AG04450 (cell line): ENCODE results near the gene HPRT1. TPM values are rescaled to one million over a fixed set of nuclear protein-coding genes. Genes with fewer than 3 reads are reported as not detected.

Experiments used
- CTCF ChIA-PET: fragments of 300-600, 350-600 bp; formaldehyde crosslinking; extraction: SDS; loops from one replicate; lab custom pipeline; 2022; ENCODE audit warnings: antibody characterized with exemption, inconsistent platforms; lab: Charles Lee
- POLR2A ChIA-PET: fragments of 350-600 bp; formaldehyde crosslinking; extraction: SDS; loops from one replicate; lab custom pipeline; 2021; ENCODE audit warnings: antibody characterized with exemption, inconsistent platforms; lab: Yijun Ruan, JAX
- DNase-seq: peaks from one replicate; pipeline ENCODE4 v3.0.0-alpha.2; 2011; ENCODE audit warnings: low read depth, low spot score
- H3K27ac ChIP-seq: one replicate; pipeline ENCODE4 v1.5.1; 2012; ENCODE audit warnings: low read depth, low read length, control low read depth
- H3K27me3 ChIP-seq: one replicate; pipeline ENCODE4 v1.6.0; 2012; ENCODE audit warnings: low read length; ENCODE audit not compliant: control insufficient read depth, insufficient read depth
- H3K4me3 ChIP-seq: 2 replicates; pipeline ENCODE4 v1.5.1; 2011; ENCODE audit warnings: mild to moderate bottlenecking, low read depth, low read length, control low read depth
- H3K9me3 ChIP-seq: 2 replicates; pipeline ENCODE4 v1.5.1; 2012; ENCODE audit warnings: low read length; ENCODE audit not compliant: control insufficient read depth, insufficient read depth
- CTCF ChIP-seq: IDR thresholded peaks from 2 replicates; pipeline ENCODE4 v1.5.1; 2011; ENCODE audit warnings: low read depth, low read length, control low read depth, inconsistent platforms
- polyA plus RNA-seq: library from polyadenylated mRNA; depleted of rRNA; stranded (reverse); fragments of >200 nt; gene quantifications from 2 replicates; pipeline ENCODE4 v1.2.3, GENCODE V29; 2011

The HPRT1 gene
- polyA plus RNA-seq, 1 experiment: 32.8 TPM

- no peak for DNase-seq
- H3K27ac ChIP-seq: no peak overlapping the region
- H3K27me3 ChIP-seq: no peaks in the 10 kb centered on the region
- CTCF ChIA-PET: interaction anchor here (1.1 kb wide), 1 partner anchor 12 kb away, joined by 4 read pairs; no protein-coding TSS in a partner anchor
- TF ChIP-seq CTCF: no peak
- POLR2A ChIA-PET: no interaction called here
- H3K4me3 ChIP-seq: no peak overlapping the region
- H3K9me3 ChIP-seq: no peaks in the 10 kb centered on the region
These were observed 73.4 kb downstream of the HPRT1 start for GRCh38 chrX:134533352-134533751.

- POLR2A ChIA-PET: no interaction called here
- H3K27me3 ChIP-seq: no peaks in the 10 kb centered on the region
- H3K27ac ChIP-seq: no peak overlapping the region
- H3K4me3 ChIP-seq: no peak overlapping the region
- DNase-seq: no peak
- no peak for TF ChIP-seq CTCF
- CTCF ChIA-PET: no interaction called here
- H3K9me3 ChIP-seq: no peaks in the 10 kb centered on the region
These were observed 74.0 kb downstream of the HPRT1 start for GRCh38 chrX:134533952-134534351.

DNA sequence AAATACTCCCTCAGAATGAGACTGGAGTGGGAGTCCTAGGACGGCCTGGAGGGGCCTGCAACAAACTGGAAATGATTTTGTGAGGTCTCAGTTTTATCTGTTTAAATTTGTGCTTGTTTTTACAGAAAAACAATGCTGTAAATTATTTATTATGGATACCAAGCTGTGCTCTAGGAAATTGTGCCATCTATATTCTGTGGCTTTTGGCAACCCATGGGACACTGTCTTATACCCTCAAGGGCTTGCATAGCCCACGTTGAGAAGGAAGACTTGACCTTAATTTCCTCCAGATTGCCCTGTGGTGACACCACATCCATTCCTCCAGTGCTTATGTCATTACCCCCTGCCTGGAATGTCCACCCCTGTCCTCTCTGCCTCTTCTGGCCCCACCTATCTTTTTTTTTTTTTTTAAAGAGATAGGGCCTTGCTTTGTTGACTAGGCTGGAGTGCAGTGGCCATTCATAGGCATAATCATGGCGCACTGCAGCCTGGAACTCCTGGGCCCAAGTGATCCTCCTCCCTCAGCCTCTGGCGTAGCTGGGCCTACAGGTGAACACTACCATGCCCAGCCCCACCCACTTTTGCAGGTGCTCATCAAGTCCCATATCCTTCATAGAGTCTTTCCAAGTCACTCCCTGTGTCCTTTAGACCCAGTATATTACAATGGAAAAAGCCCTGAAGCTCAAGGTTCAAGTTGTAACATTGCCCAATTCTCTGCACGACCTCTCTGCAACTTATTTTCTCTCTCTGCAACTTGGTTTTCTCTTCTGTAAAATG is 77.4 kb downstream of the HPRT1 start:
- peak overlapping the region; percentile 57 for H3K27ac ChIP-seq

GRCh38 chrX:134538316-134538715 is 78.4 kb downstream of the HPRT1 start:
- no peaks in the 10 kb centered on the region for H3K27me3 ChIP-seq
- H3K27ac ChIP-seq: no peak overlapping the region
- TF ChIP-seq CTCF: no peak
- ChIA-PET POLR2A (no interaction called here), CTCF (interaction anchor here (0.7 kb wide), 1 partner anchor 13 kb away, joined by 7 read pairs; no protein-coding TSS in a partner anchor)
- no peaks in the 10 kb centered on the region for H3K9me3 ChIP-seq
- no peak for DNase-seq
- H3K4me3 ChIP-seq: no peak overlapping the region

More for the DNA sequence above, 77.4 kb downstream of the HPRT1 start:
- TF ChIP-seq CTCF: no peak
- no peak for DNase-seq
- H3K9me3 ChIP-seq: no peaks in the 10 kb centered on the region
- H3K4me3 ChIP-seq: no peak overlapping the region
- CTCF ChIA-PET: interaction anchor here (1.6 kb wide), 1 partner anchor 245 kb away, joined by 4 read pairs; no protein-coding TSS in a partner anchor
- H3K27me3 ChIP-seq: no peaks in the 10 kb centered on the region
- POLR2A ChIA-PET: no interaction called here

DNA sequence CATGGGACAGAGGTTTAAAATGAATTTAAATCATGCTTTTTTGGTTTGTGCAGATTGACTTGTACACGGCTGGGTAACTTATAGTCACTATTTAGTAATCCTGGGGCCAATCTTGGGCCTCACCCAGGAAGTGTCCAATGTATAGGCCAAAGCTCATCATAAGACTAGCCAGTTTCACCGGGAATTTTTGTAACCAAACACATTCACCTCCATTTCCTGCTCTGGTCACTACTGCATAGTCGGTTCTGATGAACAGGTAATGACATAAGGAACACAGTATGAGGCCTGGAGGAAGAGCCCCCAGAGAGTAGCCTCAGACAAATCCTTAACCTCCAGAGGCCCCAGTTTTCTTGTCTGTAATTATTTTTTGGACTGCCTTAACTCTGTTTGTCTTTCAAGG is 81.9 kb downstream of the HPRT1 start:
- DNase-seq: no peak
- Histone ChIP-seq H3K27ac (no peak overlapping the region), H3K4me3 (no peak overlapping the region), H3K27me3 (no peaks in the 10 kb centered on the region), H3K9me3 (peaks cover 9% of the 10 kb centered on the region; the same call in 1 of the 2 replicates)
- ChIA-PET POLR2A (interaction anchor here (0.6 to 1.7 kb wide), 5 partner anchors 15 to 90 kb away, joined by 3 to 13 read pairs (median 5); no protein-coding TSS in a partner anchor), CTCF (interaction anchor here (0.7 to 2.1 kb wide), 3 partner anchors 21 to 361 kb away, joined by 3 to 7 read pairs (median 5); no protein-coding TSS in a partner anchor)
- TF ChIP-seq CTCF: no peak
